Measurements from ENCODE around the gene NLRP9.

NLRP9 gene

DNA sequence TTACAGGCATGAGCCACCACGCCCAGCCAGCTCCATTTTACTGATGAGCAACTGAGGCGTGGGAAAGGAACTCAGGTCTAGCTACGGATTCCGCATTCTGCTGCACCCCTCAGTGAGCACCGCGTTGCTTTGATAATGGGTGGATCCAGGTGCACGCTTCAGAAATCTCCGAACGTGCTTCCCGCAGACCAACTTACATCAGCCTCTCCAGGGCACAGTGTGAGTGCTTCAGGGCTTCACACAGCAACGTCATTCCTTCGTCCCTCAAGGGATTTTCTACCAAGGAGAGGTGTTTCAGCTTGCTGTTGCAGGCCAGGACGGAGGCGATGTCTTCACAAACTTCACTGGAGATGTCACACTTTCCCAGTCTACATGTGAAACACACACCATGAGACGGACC, 21.7 kb downstream of the NLRP9 start:
- TF ChIP-seq, protein P1, sequence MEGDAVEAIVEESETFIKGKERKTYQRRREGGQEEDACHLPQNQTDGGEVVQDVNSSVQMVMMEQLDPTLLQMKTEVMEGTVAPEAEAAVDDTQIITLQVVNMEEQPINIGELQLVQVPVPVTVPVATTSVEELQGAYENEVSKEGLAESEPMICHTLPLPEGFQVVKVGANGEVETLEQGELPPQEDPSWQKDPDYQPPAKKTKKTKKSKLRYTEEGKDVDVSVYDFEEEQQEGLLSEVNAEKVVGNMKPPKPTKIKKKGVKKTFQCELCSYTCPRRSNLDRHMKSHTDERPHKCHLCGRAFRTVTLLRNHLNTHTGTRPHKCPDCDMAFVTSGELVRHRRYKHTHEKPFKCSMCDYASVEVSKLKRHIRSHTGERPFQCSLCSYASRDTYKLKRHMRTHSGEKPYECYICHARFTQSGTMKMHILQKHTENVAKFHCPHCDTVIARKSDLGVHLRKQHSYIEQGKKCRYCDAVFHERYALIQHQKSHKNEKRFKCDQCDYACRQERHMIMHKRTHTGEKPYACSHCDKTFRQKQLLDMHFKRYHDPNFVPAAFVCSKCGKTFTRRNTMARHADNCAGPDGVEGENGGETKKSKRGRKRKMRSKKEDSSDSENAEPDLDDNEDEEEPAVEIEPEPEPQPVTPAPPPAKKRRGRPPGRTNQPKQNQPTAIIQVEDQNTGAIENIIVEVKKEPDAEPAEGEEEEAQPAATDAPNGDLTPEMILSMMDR (IDR thresholded peaks at IDR 0.05; ENCODE audit: insufficient read depth, low read depth, low read length, missing control alignments) = no peak
- DNase-seq (ENCODE audit: low read depth) = no peak
- no peak overlapping the region for H3K4me3 ChIP-seq (ENCODE audit: low read depth, low read length)

GRCh38 chr19:55712804-55713631, 25.2 kb downstream of the NLRP9 start:
- TF ChIP-seq, protein P1 (IDR thresholded peaks at IDR 0.05; ENCODE audit: insufficient read depth, low read depth, low read length, missing control alignments) = no peak
- DNase-seq (ENCODE audit: low read depth) = no peak
- no peak overlapping the region for H3K4me3 ChIP-seq (ENCODE audit: low read depth, low read length)

GRCh38 chr19:55711719-55712118, 26.5 kb downstream of the NLRP9 start:
- no peak for DNase-seq (ENCODE audit: low read depth)
- H3K4me3 ChIP-seq (ENCODE audit: low read depth, low read length) = no peak overlapping the region
- TF ChIP-seq, protein P1 (IDR thresholded peaks at IDR 0.05; ENCODE audit: insufficient read depth, low read depth, low read length, missing control alignments) = no peak

DNA sequence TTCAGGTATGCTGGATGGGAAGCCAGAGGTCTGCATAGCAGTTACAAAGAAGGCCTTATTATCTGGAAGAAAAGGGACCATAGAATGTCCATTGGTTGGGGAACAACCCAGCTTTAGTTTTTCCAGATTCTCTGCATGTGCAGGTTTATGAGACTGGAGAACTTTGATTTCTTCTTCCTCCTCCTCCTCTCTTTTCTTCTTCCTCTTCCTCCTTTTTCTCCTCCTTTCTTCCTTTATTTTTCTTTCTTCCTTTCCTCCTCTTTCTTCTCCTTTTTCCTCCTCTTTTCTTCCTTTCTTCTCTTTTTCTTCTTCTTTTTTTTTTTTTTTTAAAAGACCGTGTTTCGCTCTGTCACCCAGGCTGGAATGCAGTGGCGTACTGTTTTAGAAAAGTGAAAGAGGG, 32.2 kb downstream of the NLRP9 start:
- TF ChIP-seq, protein P1 (IDR thresholded peaks at IDR 0.05; ENCODE audit: insufficient read depth, low read depth, low read length, missing control alignments) = no peak
- no peak overlapping the region for H3K4me3 ChIP-seq (ENCODE audit: low read depth, low read length)
- DNase-seq (ENCODE audit: low read depth) = no peak

DNA sequence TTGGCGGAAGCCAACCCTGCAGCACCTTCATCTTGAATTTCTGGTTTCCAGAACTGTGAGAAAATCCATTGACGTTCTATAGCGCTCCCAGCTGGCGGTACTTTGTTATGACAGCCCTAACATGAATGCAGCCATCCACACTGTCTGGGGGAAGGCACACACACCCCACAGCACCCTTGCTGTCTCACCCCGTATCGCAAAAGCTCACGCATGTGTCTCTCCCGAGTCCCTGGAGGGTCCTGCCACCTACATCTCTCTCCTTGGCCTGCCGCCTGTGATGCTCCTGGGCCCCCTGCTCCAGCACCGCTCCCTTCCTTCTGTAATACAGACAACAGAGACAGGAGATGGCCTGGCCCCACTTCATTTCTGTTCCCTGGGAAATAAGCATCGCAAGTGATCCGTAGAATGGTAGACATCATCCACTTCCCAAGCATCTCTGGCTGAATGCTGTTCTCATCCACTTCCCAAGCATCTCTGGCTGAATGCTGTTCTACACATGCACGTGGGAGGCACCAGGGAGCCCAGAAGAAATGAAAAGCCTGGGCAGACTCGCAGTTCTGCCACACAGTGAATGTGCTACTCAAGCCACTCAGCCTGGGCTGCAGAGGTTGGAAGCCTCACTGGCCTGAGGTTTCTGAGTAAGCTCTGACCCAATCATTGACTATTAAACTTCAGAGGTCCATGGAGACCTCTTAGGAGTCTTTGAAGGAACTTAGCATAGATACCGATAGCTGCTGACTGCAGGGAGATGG, 33.5 kb downstream of the NLRP9 start:
- H3K4me3 ChIP-seq (ENCODE audit: low read depth, low read length) = no peak overlapping the region
- TF ChIP-seq, protein P1 (IDR thresholded peaks at IDR 0.05; ENCODE audit: insufficient read depth, low read depth, low read length, missing control alignments) = peak; percentile 16
- DNase-seq (ENCODE audit: low read depth) = no peak

DNA sequence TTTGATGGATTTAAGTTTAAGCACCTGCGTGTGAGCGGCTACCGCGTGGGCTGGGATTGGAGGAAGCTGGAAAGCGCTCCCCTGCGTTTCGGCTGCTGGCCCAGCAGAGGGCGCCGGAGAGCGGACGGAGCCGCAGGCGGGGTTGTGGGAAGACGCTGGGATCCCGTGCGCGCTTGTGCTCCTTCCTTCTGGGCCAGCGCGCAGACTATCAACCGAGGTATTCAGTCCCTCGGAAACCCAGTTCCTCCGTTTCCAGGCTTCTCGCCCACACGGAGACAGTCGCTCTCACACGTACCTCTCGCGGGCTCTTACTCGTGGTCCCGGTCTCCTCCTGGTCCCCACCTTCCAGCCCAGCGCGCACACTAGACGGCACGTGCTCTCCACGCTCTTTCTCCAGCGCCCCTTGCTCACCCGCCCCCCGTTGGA, 34.4 kb downstream of the NLRP9 start:
- TF ChIP-seq, protein P1 (IDR thresholded peaks at IDR 0.05; ENCODE audit: insufficient read depth, low read depth, low read length, missing control alignments) = peak; percentile 42
- no peak overlapping the region for H3K4me3 ChIP-seq (ENCODE audit: low read depth, low read length)
- no peak for DNase-seq (ENCODE audit: low read depth)

Data from GM12865 (cell line).